ENCODE data around the gene SSC4D. TPM values are rescaled to one million over a fixed set of nuclear protein-coding genes. Genes with fewer than 3 reads are reported as not detected.

SSC4D gene
- total RNA-seq, 4 donors from 2014 or later: 0.39 to 0.66 (median 0.46) TPM; not detected in 1

GRCh38 chr7:76356823-76357222 is 52.7 kb downstream of the SSC4D start:
- WGBS: 29% methylated on average over 6 of the region's 6 CpGs
- TF ChIP-seq POLR2A (IDR thresholded peaks at IDR 0.05; ENCODE audit: low read depth) (no peak), CTCF (IDR thresholded peaks at IDR 0.05) (peak in 1 of 3 experiments; percentile 13)
- intact Hi-C loops (cut with DNase I): loop anchor here (10.0 kb wide), 1 partner anchor 72 kb away; no protein-coding TSS in a partner anchor
- peaks cover 53 to 69% (median 61%) of the 10 kb centered on the region in 4 donors for H3K4me1 ChIP-seq
- H3K27ac ChIP-seq (replicated peaks in 1 of 4): peak overlapping the region; percentile 99 to 100 (median 100)
- DNase-seq (ENCODE audit: extremely low spot score): no peak
- no peaks in the 10 kb centered on the region for H3K9me3 ChIP-seq
- peaks cover 0 to 7% (median 3%) of the 10 kb centered on the region in 4 donors for H3K36me3 ChIP-seq
- no peaks in the 10 kb centered on the region for H3K27me3 ChIP-seq
- H3K4me3 ChIP-seq: peak overlapping the region; percentile 88 to 99 (median 94)

GRCh38 chr7:76356115-76356514 is 53.4 kb downstream of the SSC4D start:
- Histone ChIP-seq H3K27me3 (no peaks in the 10 kb centered on the region), H3K4me1 (peaks cover 59 to 76% (median 69%) of the 10 kb centered on the region in 4 donors), H3K27ac (replicated peaks in 1 of 4) (peak overlapping the region in 2 of 4 donors; percentile 99 to 100), H3K4me3 (no peak overlapping the region), H3K9me3 (no peaks in the 10 kb centered on the region), H3K36me3 (peaks cover 0 to 7% (median 3%) of the 10 kb centered on the region in 4 donors)
- no peak for TF ChIP-seq EP300 (IDR thresholded peaks at IDR 0.05)
- TF ChIP-seq CTCF (IDR thresholded peaks at IDR 0.05): no peak
- no peak for TF ChIP-seq POLR2A (IDR thresholded peaks at IDR 0.05; ENCODE audit: low read depth)
- TF ChIP-seq POLR2AphosphoS5 (IDR thresholded peaks at IDR 0.05): no peak
- intact Hi-C loops (cut with DNase I): loop anchor here (10.0 kb wide), 1 partner anchor 71 kb away; no protein-coding TSS in a partner anchor
- no peak for DNase-seq (ENCODE audit: extremely low spot score)
- WGBS: 79% methylated on average over 4 of the region's 4 CpGs

- H3K4me1 ChIP-seq: peaks cover 59 to 82% (median 73%) of the 10 kb centered on the region in 4 donors
- intact Hi-C loops (cut with DNase I): loop anchor here (10.0 kb wide), 1 partner anchor 70 kb away; no protein-coding TSS in a partner anchor
- H3K36me3 ChIP-seq: peaks cover 0 to 12% (median 8%) of the 10 kb centered on the region in 4 donors
- H3K9me3 ChIP-seq: no peaks in the 10 kb centered on the region
- DNase-seq (ENCODE audit: extremely low spot score): no peak
- WGBS: 76% methylated on average over 9 of the region's 9 CpGs
- peak overlapping the region in 2 of 4 donors; percentile 24 to 100 for H3K27ac ChIP-seq (replicated peaks in 1 of 4)
- TF ChIP-seq EP300 (IDR thresholded peaks at IDR 0.05) (no peak), POLR2A (IDR thresholded peaks at IDR 0.05; ENCODE audit: low read depth) (no peak), POLR2AphosphoS5 (IDR thresholded peaks at IDR 0.05) (no peak), CTCF (IDR thresholded peaks at IDR 0.05) (no peak)
- H3K27me3 ChIP-seq: no peaks in the 10 kb centered on the region
- H3K4me3 ChIP-seq: no peak overlapping the region
Measured at GRCh38 chr7:76354981-76355730, 54.3 kb downstream of the SSC4D start.

- TF ChIP-seq POLR2A (IDR thresholded peaks at IDR 0.05; ENCODE audit: low read depth) (no peak), EP300 (IDR thresholded peaks at IDR 0.05) (no peak), POLR2AphosphoS5 (IDR thresholded peaks at IDR 0.05) (no peak), CTCF (IDR thresholded peaks at IDR 0.05) (no peak)
- DNase-seq (ENCODE audit: extremely low spot score): no peak
- 91% methylated on average over 4 of the region's 4 CpGs for WGBS
- intact Hi-C loops (cut with DNase I): loop anchor here (10.0 kb wide), 1 partner anchor 70 kb away; no protein-coding TSS in a partner anchor
- Histone ChIP-seq H3K27ac (replicated peaks in 1 of 4) (peak overlapping the region in 1 of 4 donors; percentile 15), H3K9me3 (no peaks in the 10 kb centered on the region), H3K4me3 (no peak overlapping the region), H3K36me3 (peaks cover 0 to 18% (median 11%) of the 10 kb centered on the region in 4 donors), H3K4me1 (peaks cover 55 to 81% (median 69%) of the 10 kb centered on the region in 4 donors), H3K27me3 (no peaks in the 10 kb centered on the region)
Measured at GRCh38 chr7:76354516-76354915, 55.0 kb downstream of the SSC4D start.
